ENCODE measurements around the gene VMAC. TPM values are rescaled to one million over a fixed set of nuclear protein-coding genes. Genes with fewer than 3 reads are reported as not detected.

The VMAC gene
- total and polyA plus RNA-seq, 2 of the 8 experiments (the other 6 are each of a cell fraction or from before 2014, with no cell fraction given), result 1.3 to 2.2 TPM

- TF ChIP-seq HDAC2 (IDR thresholded peaks at IDR 0.05; ENCODE audit: borderline replicate concordance in 1 of 2, low read depth in 2 of 2, low read length in 2 of 2) (no peak), RXRA (IDR thresholded peaks at IDR 0.05; ENCODE audit: insufficient read depth, low read depth, low read length) (no peak), SAP30 (IDR thresholded peaks at IDR 0.05; ENCODE audit: insufficient read depth, insufficient replicate concordance, low read length) (no peak), PHF8 (conservative IDR thresholded peaks at IDR 0.05; ENCODE audit: low read depth, low read length) (no peak), BACH1 (IDR thresholded peaks at IDR 0.05; ENCODE audit: low read length) (no peak), BRCA1 (IDR thresholded peaks at IDR 0.05; ENCODE audit: low read depth, low read length) (no peak), RBBP5 (IDR thresholded peaks at IDR 0.05; ENCODE audit: borderline replicate concordance, low read depth, low read length) (no peak), RAD21 (IDR thresholded peaks at IDR 0.05 in 1 of 2, conservative IDR thresholded peaks at IDR 0.05 in 1 of 2; ENCODE audit: low read depth in 2 of 2, low read length in 2 of 2) (no peak), POLR2A (IDR thresholded peaks at IDR 0.05; ENCODE audit: control extremely low read depth in 1 of 2, low read depth in 2 of 2, low read length in 2 of 2) (no peak)
Observed at GRCh38 chr19:5867201-5868136, 37.2 kb upstream of the VMAC start (continued).
